ENCODE measurements around the gene ZW10.
"Not testable (repeated sequence)": the region's sequence is repeated elsewhere in the genome, so short reads cannot be mapped to it uniquely, and the experiment has no call there.

Gene ZW10

GRCh38 chr11:113705871-113706655 lies 67.4 kb downstream of the ZW10 start, which contains the start of gene TMPRSS5:
TSS of gene TMPRSS5 (minus strand) at chr11:113706308. CDS start at chr11:113706224, 84 bp downstream.
- DNase-seq (ENCODE audit: extremely low read depth in 1 of 2, low read depth in 1 of 2): no peak

GRCh38 chr11:113703551-113703950 lies 69.9 kb downstream of the ZW10 start:
- not testable (repeated sequence) for DNase-seq (ENCODE audit: extremely low read depth in 1 of 2, low read depth in 1 of 2)

- DNase-seq (ENCODE audit: extremely low read depth in 1 of 2, low read depth in 1 of 2): no peak
Measured at GRCh38 chr11:113701491-113701890, 72.0 kb downstream of the ZW10 start.

GRCh38 chr11:113698515-113698914 lies 75.0 kb downstream of the ZW10 start:
- no peak for DNase-seq (ENCODE audit: extremely low read depth in 1 of 2, low read depth in 1 of 2)

- DNase-seq (ENCODE audit: extremely low read depth in 1 of 2, low read depth in 1 of 2): no peak
Measured at GRCh38 chr11:113697756-113698407, 75.6 kb downstream of the ZW10 start.

- DNase-seq (ENCODE audit: extremely low read depth in 1 of 2, low read depth in 1 of 2): no peak
Measured at GRCh38 chr11:113697111-113697510, 76.4 kb downstream of the ZW10 start.

GRCh38 chr11:113695207-113695606 lies 78.3 kb downstream of the ZW10 start:
- no peak for DNase-seq (ENCODE audit: extremely low read depth in 1 of 2, low read depth in 1 of 2)

- no peak for DNase-seq (ENCODE audit: extremely low read depth in 1 of 2, low read depth in 1 of 2)
Measured at GRCh38 chr11:113694390-113694789, 79.1 kb downstream of the ZW10 start.

- no peak for DNase-seq (ENCODE audit: extremely low read depth in 1 of 2, low read depth in 1 of 2)
Measured at GRCh38 chr11:113693030-113693429, 80.5 kb downstream of the ZW10 start.

GRCh38 chr11:113690619-113691569 lies 82.6 kb downstream of the ZW10 start:
- DNase-seq (ENCODE audit: extremely low read depth in 1 of 2, low read depth in 1 of 2): no peak

- no peak for DNase-seq (ENCODE audit: extremely low read depth in 1 of 2, low read depth in 1 of 2)
Measured at GRCh38 chr11:113689768-113690618, 83.5 kb downstream of the ZW10 start.

GRCh38 chr11:113685654-113686359 lies 87.7 kb downstream of the ZW10 start:
- no peak for DNase-seq (ENCODE audit: extremely low read depth in 1 of 2, low read depth in 1 of 2)

- DNase-seq (ENCODE audit: extremely low read depth in 1 of 2, low read depth in 1 of 2): no peak
Measured at GRCh38 chr11:113684496-113684895, 89.0 kb downstream of the ZW10 start.

GRCh38 chr11:113683481-113684046 lies 89.9 kb downstream of the ZW10 start:
- no peak for DNase-seq (ENCODE audit: extremely low read depth in 1 of 2, low read depth in 1 of 2)
